Activated naive CD8-positive, alpha-beta T cell (primary cell): Measurements from ENCODE around the gene MED31.
A peak's percentile ranks its signal among the peaks of the same experiment; 100 is the strongest.
"Not testable (repeated sequence)": the region's sequence is repeated elsewhere in the genome, so short reads cannot be mapped to it uniquely, and the experiment has no call there.

Experiments used
- H3K27ac Mint-ChIP-seq: one replicate; pipeline ENCODE4 v1.8.0; 2021; ENCODE audit warnings: mixed read lengths
- H3K27me3 Mint-ChIP-seq: one replicate; pipeline ENCODE4 v1.8.0; 2021; ENCODE audit warnings: mixed read lengths
- H3K36me3 Mint-ChIP-seq: one replicate; pipeline ENCODE4 v1.8.0; 2021; ENCODE audit warnings: mixed read lengths
- H3K4me1 Mint-ChIP-seq: one replicate; pipeline ENCODE4 v1.8.0; 2021; ENCODE audit warnings: low read depth, mixed read lengths
- H3K4me3 Mint-ChIP-seq: one replicate; pipeline ENCODE4 v1.8.0; 2021; ENCODE audit warnings: mild to moderate bottlenecking, mixed read lengths
- H3K9me3 Mint-ChIP-seq: one replicate; pipeline ENCODE4 v1.8.0; 2021; ENCODE audit warnings: low read depth, mixed read lengths

The MED31 gene

GRCh38 chr17:6668727-6669425 is 17.5 kb upstream of the MED31 start:
- Mint-ChIP-seq H3K4me3 (no peak overlapping the region), H3K27ac (no peak overlapping the region), H3K9me3 (no peaks in the 10 kb centered on the region), H3K27me3 (no peaks in the 10 kb centered on the region), H3K4me1 (peaks cover 11% of the 10 kb centered on the region), H3K36me3 (peaks cover 6% of the 10 kb centered on the region)

GRCh38 chr17:6668219-6668618 is 16.8 kb upstream of the MED31 start:
- Mint-ChIP-seq H3K4me3 (no peak overlapping the region), H3K27me3 (no peaks in the 10 kb centered on the region), H3K27ac (no peak overlapping the region), H3K4me1 (peaks cover 11% of the 10 kb centered on the region), H3K36me3 (peaks cover 6% of the 10 kb centered on the region), H3K9me3 (no peaks in the 10 kb centered on the region)

GRCh38 chr17:6667516-6667915 is 16.1 kb upstream of the MED31 start:
- Mint-ChIP-seq H3K9me3 (no peaks in the 10 kb centered on the region), H3K4me1 (peaks cover 11% of the 10 kb centered on the region), H3K4me3 (no peak overlapping the region), H3K27me3 (no peaks in the 10 kb centered on the region), H3K27ac (no peak overlapping the region), H3K36me3 (peaks cover 6% of the 10 kb centered on the region)

- Mint-ChIP-seq H3K27ac (no peak overlapping the region), H3K36me3 (peaks cover 6% of the 10 kb centered on the region), H3K4me1 (peaks cover 12% of the 10 kb centered on the region), H3K4me3 (no peak overlapping the region), H3K9me3 (no peaks in the 10 kb centered on the region), H3K27me3 (no peaks in the 10 kb centered on the region)
These were observed 15.2 kb upstream of the MED31 start for GRCh38 chr17:6666557-6666956.

- H3K9me3 Mint-ChIP-seq = no peaks in the 10 kb centered on the region
- peaks cover 6% of the 10 kb centered on the region for H3K36me3 Mint-ChIP-seq
- no peak overlapping the region for H3K27ac Mint-ChIP-seq
- no peak overlapping the region for H3K4me3 Mint-ChIP-seq
- H3K4me1 Mint-ChIP-seq = peaks cover 16% of the 10 kb centered on the region
- H3K27me3 Mint-ChIP-seq = no peaks in the 10 kb centered on the region
These were observed 14.7 kb upstream of the MED31 start for GRCh38 chr17:6666077-6666521.

- not testable (repeated sequence) for H3K27me3 Mint-ChIP-seq, H3K9me3 Mint-ChIP-seq, H3K27ac Mint-ChIP-seq, H3K4me3 Mint-ChIP-seq, H3K36me3 Mint-ChIP-seq
- peaks cover 28% of the 10 kb centered on the region for H3K4me1 Mint-ChIP-seq
These were observed 11.8 kb upstream of the MED31 start for GRCh38 chr17:6663200-6663599.

GRCh38 chr17:6661464-6661848 is 10.1 kb upstream of the MED31 start:
- no peak overlapping the region for H3K4me3 Mint-ChIP-seq

GRCh38 chr17:6660805-6661463 is 9.5 kb upstream of the MED31 start:
- H3K36me3 Mint-ChIP-seq = no peaks in the 10 kb centered on the region
- H3K27me3 Mint-ChIP-seq = no peaks in the 10 kb centered on the region
- no peak overlapping the region for H3K27ac Mint-ChIP-seq
- H3K4me3 Mint-ChIP-seq = peak overlapping the region; percentile 14
- peaks cover 30% of the 10 kb centered on the region for H3K4me1 Mint-ChIP-seq
- no peaks in the 10 kb centered on the region for H3K9me3 Mint-ChIP-seq

More at GRCh38 chr17:6661464-6661848, 10.1 kb upstream of the MED31 start:
- Mint-ChIP-seq H3K4me1 (peaks cover 28% of the 10 kb centered on the region), H3K27ac (no peak overlapping the region), H3K36me3 (no peaks in the 10 kb centered on the region), H3K27me3 (no peaks in the 10 kb centered on the region), H3K9me3 (no peaks in the 10 kb centered on the region)

GRCh38 chr17:6660101-6660500 is 8.7 kb upstream of the MED31 start:
- Mint-ChIP-seq H3K27ac (no peak overlapping the region), H3K27me3 (no peaks in the 10 kb centered on the region), H3K4me1 (peaks cover 37% of the 10 kb centered on the region), H3K4me3 (no peak overlapping the region), H3K9me3 (no peaks in the 10 kb centered on the region), H3K36me3 (no peaks in the 10 kb centered on the region)

- H3K27me3 Mint-ChIP-seq, H3K9me3 Mint-ChIP-seq, H3K36me3 Mint-ChIP-seq, H3K27ac Mint-ChIP-seq: not testable (repeated sequence)
- peak overlapping the region; percentile 47 for H3K4me3 Mint-ChIP-seq
- peaks cover 43% of the 10 kb centered on the region for H3K4me1 Mint-ChIP-seq
These were observed 7.0 kb upstream of the MED31 start for GRCh38 chr17:6658411-6658810.

- peak overlapping the region; percentile 76 for H3K27ac Mint-ChIP-seq
- H3K27me3 Mint-ChIP-seq = no peaks in the 10 kb centered on the region
- peaks cover 3% of the 10 kb centered on the region for H3K36me3 Mint-ChIP-seq
- peaks cover 49% of the 10 kb centered on the region for H3K4me1 Mint-ChIP-seq
- no peaks in the 10 kb centered on the region for H3K9me3 Mint-ChIP-seq
- peak overlapping the region; percentile 87 for H3K4me3 Mint-ChIP-seq
These were observed 6.4 kb upstream of the MED31 start for GRCh38 chr17:6657633-6658287.

GRCh38 chr17:6656797-6657632 is 5.6 kb upstream of the MED31 start:
- Mint-ChIP-seq H3K4me1 (peaks cover 55% of the 10 kb centered on the region), H3K4me3 (peak overlapping the region; percentile 87)
- H3K9me3 Mint-ChIP-seq, H3K36me3 Mint-ChIP-seq, H3K27ac Mint-ChIP-seq, H3K27me3 Mint-ChIP-seq: not testable (repeated sequence)

- H3K27me3 Mint-ChIP-seq = not testable (repeated sequence)
- H3K27ac Mint-ChIP-seq = peak overlapping the region; percentile 22
These were observed 4.4 kb upstream of the MED31 start for GRCh38 chr17:6655732-6656361.

GRCh38 chr17:6654841-6655731 is 3.7 kb upstream of the MED31 start:
- Mint-ChIP-seq H3K4me3 (peak overlapping the region; percentile 74), H3K9me3 (no peaks in the 10 kb centered on the region), H3K4me1 (peaks cover 48% of the 10 kb centered on the region), H3K27me3 (no peaks in the 10 kb centered on the region), H3K36me3 (peaks cover 3% of the 10 kb centered on the region), H3K27ac (peak overlapping the region; percentile 22)

More at GRCh38 chr17:6655732-6656361, 4.4 kb upstream of the MED31 start:
- H3K36me3 Mint-ChIP-seq, H3K9me3 Mint-ChIP-seq: not testable (repeated sequence)
- Mint-ChIP-seq H3K4me1 (peaks cover 50% of the 10 kb centered on the region), H3K4me3 (peak overlapping the region; percentile 86)
